Mesenchymal stem cell (in vitro differentiated cells and primary cell): Measurements from ENCODE around the gene ATAD2B.

ENCODE experiments used
- DNase-seq: peaks from one replicate; pipeline ENCODE4 v3.0.0-alpha.2; 2013
- H2AFZ ChIP-seq: one replicate; pipeline ENCODE4 v1.6.1; 2013; ENCODE audit warnings: low read depth, mild to moderate bottlenecking, control low read depth, inconsistent platforms, low read length, moderate library complexity
- H2AK5ac ChIP-seq: 2 replicates; pipeline ENCODE4 v1.6.1; 2013; ENCODE audit warnings: low read length, moderate library complexity, mild to moderate bottlenecking, inconsistent platforms; ENCODE audit not compliant: severe bottlenecking
- H2BK120ac ChIP-seq: one replicate; pipeline ENCODE4 v1.6.1; 2013; ENCODE audit warnings: low read depth, mild to moderate bottlenecking, inconsistent platforms, low read length, moderate library complexity
- H2BK12ac ChIP-seq, 2 experiments: one replicate each; pipeline ENCODE4 v1.6.1; 2013; ENCODE audit warnings: inconsistent platforms in 2 of 2, low read length in 2 of 2, mild to moderate bottlenecking in 2 of 2, moderate library complexity in 2 of 2, control low read depth in 1 of 2
- H2BK15ac ChIP-seq: one replicate; pipeline ENCODE4 v1.6.1; 2013; ENCODE audit warnings: mild to moderate bottlenecking, low read depth, inconsistent platforms; ENCODE audit not compliant: poor library complexity, severe bottlenecking
- H2BK5ac ChIP-seq: 2 replicates; pipeline ENCODE4 v1.6.1; 2013; ENCODE audit warnings: low read depth, mild to moderate bottlenecking, low read length, control low read depth, inconsistent platforms; ENCODE audit not compliant: poor library complexity, severe bottlenecking
- H3K14ac ChIP-seq, 2 experiments: one replicate each; pipeline ENCODE4 v1.6.1; 2013; ENCODE audit warnings: inconsistent platforms in 2 of 2, low read length in 2 of 2, control low read depth in 1 of 2, mild to moderate bottlenecking in 1 of 2, moderate library complexity in 1 of 2
- H3K18ac ChIP-seq, 2 experiments: one replicate each; pipeline ENCODE4 v1.6.1; 2013; ENCODE audit warnings: inconsistent platforms in 2 of 2, low read length in 2 of 2, control low read depth in 1 of 2, low read depth in 1 of 2, mild to moderate bottlenecking in 1 of 2
- H3K23ac ChIP-seq, 2 experiments: one replicate each; pipeline ENCODE4 v1.6.1; 2013; ENCODE audit warnings: inconsistent platforms in 2 of 2, low read length in 2 of 2, mild to moderate bottlenecking in 2 of 2, moderate library complexity in 2 of 2, control low read depth in 1 of 2
- H3K27ac ChIP-seq: 2 replicates; pipeline ENCODE4 v1.5.1; 2013; ENCODE audit warnings: mild to moderate bottlenecking, moderate library complexity, low read length, control low read depth, inconsistent platforms; ENCODE audit not compliant: poor library complexity, severe bottlenecking
- H3K27me3 ChIP-seq, 2 experiments: 2 replicates each; pipeline versions ENCODE4 v1.6.1 to v1.7.0; 2013; ENCODE audit warnings: low read length in 2 of 2, mild to moderate bottlenecking in 2 of 2, moderate library complexity in 2 of 2, control low read depth in 1 of 2, inconsistent platforms in 1 of 2; ENCODE audit not compliant: control insufficient read depth in 1 of 2, insufficient read depth in 1 of 2
- H3K36me3 ChIP-seq, 2 experiments: 2 replicates each; pipeline versions ENCODE4 v1.6.1 to v1.7.0; 2013; ENCODE audit warnings: low read length in 2 of 2, control low read depth in 1 of 2, inconsistent platforms in 1 of 2, low read depth in 1 of 2, mild to moderate bottlenecking in 1 of 2; ENCODE audit not compliant: insufficient read depth in 2 of 2, control insufficient read depth in 1 of 2
- H3K4ac ChIP-seq, 2 experiments: one replicate each; pipeline ENCODE4 v1.6.1; 2013; ENCODE audit warnings: inconsistent platforms in 2 of 2, low read length in 2 of 2, mild to moderate bottlenecking in 2 of 2, moderate library complexity in 2 of 2, control low read depth in 1 of 2, low read depth in 1 of 2
- H3K4me1 ChIP-seq: 2 replicates; pipeline ENCODE4 v1.6.1; 2013; ENCODE audit warnings: low read depth, low read length, control low read depth; ENCODE audit not compliant: control insufficient read depth, insufficient read depth
- H3K4me2 ChIP-seq: 2 replicates; pipeline ENCODE4 v1.6.1; 2013; ENCODE audit warnings: low read length, mild to moderate bottlenecking, inconsistent platforms; ENCODE audit not compliant: poor library complexity, severe bottlenecking
- H3K4me3 ChIP-seq, 2 experiments: 2 replicates each; pipeline versions ENCODE4 v1.5.1 to v1.7.0; 2013; ENCODE audit warnings: low read length in 2 of 2, mild to moderate bottlenecking in 2 of 2, control low read depth in 1 of 2, low read depth in 1 of 2; ENCODE audit not compliant: insufficient read depth in 1 of 2
- H3K79me1 ChIP-seq: replicated peaks from 2 replicates; pipeline ENCODE4 v1.6.1; 2013; ENCODE audit warnings: mild to moderate bottlenecking, control low read depth, low read length, inconsistent platforms; ENCODE audit not compliant: poor library complexity, severe bottlenecking
- H3K9ac ChIP-seq: 2 replicates; pipeline ENCODE4 v1.7.0; 2013; ENCODE audit warnings: mild to moderate bottlenecking, low read length, moderate library complexity
- H3K9me3 ChIP-seq: 2 replicates; pipeline ENCODE4 v1.7.0; 2013; ENCODE audit warnings: mild to moderate bottlenecking, low read length; ENCODE audit not compliant: control insufficient read depth
- H4K8ac ChIP-seq: one replicate; pipeline ENCODE4 v1.6.1; 2013; ENCODE audit warnings: inconsistent platforms, mild to moderate bottlenecking, low read length, moderate library complexity
- H4K91ac ChIP-seq: one replicate; pipeline ENCODE4 v1.6.1; 2013; ENCODE audit warnings: mild to moderate bottlenecking, low read length, inconsistent platforms
- WGBS: methylation state at CpG from one replicate; pipeline ENCODE4 v1.1.7; 2013; ENCODE audit warnings: mixed read lengths; 5-methylcytosine and 5-hydroxymethylcytosine counted together

ATAD2B gene

GRCh38 chr2:23918837-23919489 is 8.0 kb downstream of the ATAD2B start:
- Histone ChIP-seq H4K91ac (no peak overlapping the region), H3K9me3 (no peaks in the 10 kb centered on the region), H2BK5ac (no peak overlapping the region), H3K36me3 (no peaks in the 10 kb centered on the region), H3K79me1 (peaks cover 7% of the 10 kb centered on the region), H2BK15ac (no peak overlapping the region), H3K4me3 (no peak overlapping the region), H2BK12ac (no peak overlapping the region), H3K14ac (no peak overlapping the region), H3K23ac (no peak overlapping the region), H2AFZ (no peak overlapping the region), H3K27ac (no peak overlapping the region), H3K9ac (no peak overlapping the region), H2AK5ac (no peak overlapping the region), H3K4ac (no peak overlapping the region), H3K27me3 (no peaks in the 10 kb centered on the region), H3K4me2 (no peak overlapping the region), H2BK120ac (no peak overlapping the region), H3K18ac (no peak overlapping the region), H3K4me1 (no peaks in the 10 kb centered on the region), H4K8ac (no peak overlapping the region)
- WGBS = 100% methylated on average over 6 of the region's 8 CpGs
- no peak for DNase-seq

- Histone ChIP-seq H2BK5ac (no peak overlapping the region), H3K9me3 (no peaks in the 10 kb centered on the region), H2AK5ac (no peak overlapping the region), H4K8ac (no peak overlapping the region), H2BK120ac (no peak overlapping the region), H3K36me3 (no peaks in the 10 kb centered on the region), H3K18ac (no peak overlapping the region), H3K4me3 (no peak overlapping the region), H3K23ac (no peak overlapping the region), H3K27me3 (no peaks in the 10 kb centered on the region), H3K79me1 (peaks cover 11% of the 10 kb centered on the region), H3K14ac (no peak overlapping the region), H2BK15ac (no peak overlapping the region), H2BK12ac (no peak overlapping the region), H3K4ac (no peak overlapping the region), H3K27ac (no peak overlapping the region), H3K9ac (no peak overlapping the region), H3K4me1 (no peaks in the 10 kb centered on the region), H3K4me2 (no peak overlapping the region), H2AFZ (no peak overlapping the region), H4K91ac (no peak overlapping the region)
- DNase-seq = no peak
- 100% methylated on average over 3 of the region's 3 CpGs for WGBS
Observed at GRCh38 chr2:23916727-23917405, 10.1 kb downstream of the ATAD2B start.

- Histone ChIP-seq H3K9ac (no peak overlapping the region), H3K27me3 (no peaks in the 10 kb centered on the region), H2BK5ac (no peak overlapping the region), H3K36me3 (no peaks in the 10 kb centered on the region), H3K18ac (no peak overlapping the region), H3K4me2 (no peak overlapping the region), H3K4ac (no peak overlapping the region), H3K79me1 (peaks cover 14% of the 10 kb centered on the region), H3K14ac (no peak overlapping the region), H4K8ac (no peak overlapping the region), H3K4me3 (no peak overlapping the region), H2AFZ (no peak overlapping the region), H3K9me3 (no peaks in the 10 kb centered on the region), H4K91ac (no peak overlapping the region), H2BK12ac (no peak overlapping the region), H3K23ac (no peak overlapping the region), H3K4me1 (no peaks in the 10 kb centered on the region), H2BK15ac (no peak overlapping the region), H2AK5ac (no peak overlapping the region), H3K27ac (no peak overlapping the region), H2BK120ac (no peak overlapping the region)
- WGBS = 99% methylated on average over 7 of the region's 7 CpGs
- no peak for DNase-seq
Observed at GRCh38 chr2:23915327-23915726, 11.6 kb downstream of the ATAD2B start.

- H4K8ac ChIP-seq = no peak overlapping the region
- 40% methylated on average over 2 of the region's 3 CpGs for WGBS
- no peak overlapping the region for H2BK12ac ChIP-seq
- H3K14ac ChIP-seq = no peak overlapping the region
- H2BK5ac ChIP-seq = no peak overlapping the region
- H3K36me3 ChIP-seq = no peaks in the 10 kb centered on the region
- no peak overlapping the region for H3K9ac ChIP-seq
- no peak overlapping the region for H2BK120ac ChIP-seq
- no peak overlapping the region for H2BK15ac ChIP-seq
- H3K4me2 ChIP-seq = no peak overlapping the region
- H3K18ac ChIP-seq = no peak overlapping the region
- no peaks in the 10 kb centered on the region for H3K27me3 ChIP-seq
- no peak overlapping the region for H4K91ac ChIP-seq
- no peak overlapping the region for H2AK5ac ChIP-seq
- H2AFZ ChIP-seq = no peak overlapping the region
- H3K79me1 ChIP-seq = peaks cover 11% of the 10 kb centered on the region
- no peaks in the 10 kb centered on the region for H3K9me3 ChIP-seq
- H3K23ac ChIP-seq = no peak overlapping the region
- H3K4ac ChIP-seq = no peak overlapping the region
- no peaks in the 10 kb centered on the region for H3K4me1 ChIP-seq
- H3K27ac ChIP-seq = no peak overlapping the region
- H3K4me3 ChIP-seq = no peak overlapping the region
- DNase-seq = no peak
Observed at GRCh38 chr2:23912054-23912453, 14.9 kb downstream of the ATAD2B start.
